ENCODE data around the gene DBI. TPM values are rescaled to one million over a fixed set of nuclear protein-coding genes. Genes with fewer than 3 reads are reported as not detected.

DBI gene
- total and polyA plus RNA-seq, 8 donors, result 20.6 to 200 (median 36.3) TPM

GRCh38 chr2:119366161-119366648 is 572 bp upstream of the DBI start:
- H3K4me3 ChIP-seq, result peak overlapping the region; percentile 50 to 67 (median 64)
- H3K4me1 ChIP-seq, result peaks cover 7 to 17% (median 8%) of the 10 kb centered on the region in 3 donors
- H3K36me3 ChIP-seq, result peaks cover 0 to 14% (median 0%) of the 10 kb centered on the region in 3 donors
- H3K27ac ChIP-seq, result peak overlapping the region; percentile 63 to 84 (median 80)
- intact Hi-C loops (cut with DNase I), result no loop called here
- DNase-seq, result no peak
- no peaks in the 10 kb centered on the region for H3K9me3 ChIP-seq
- 1% methylated on average over 17 of the region's 17 CpGs for WGBS, 2 donors
- ATAC-seq, result peak; percentile 10 to 27 (median 24)
- TF ChIP-seq CTCF (IDR thresholded peaks at IDR 0.05), result no peak
- no peak for FAIRE-seq
- no peaks in the 10 kb centered on the region for H3K27me3 ChIP-seq

- FAIRE-seq (no peak), ATAC-seq (peak; percentile 44 to 69 (median 59)), DNase-seq (peak; percentile 43 to 85 (median 65))
- H3K9me3 ChIP-seq, result no peaks in the 10 kb centered on the region
- TF ChIP-seq CTCF (IDR thresholded peaks at IDR 0.05), result no peak
- no peaks in the 10 kb centered on the region for H3K27me3 ChIP-seq
- H3K36me3 ChIP-seq, result peaks cover 0 to 25% (median 2%) of the 10 kb centered on the region in 3 donors
- H3K4me1 ChIP-seq, result peaks cover 7 to 17% (median 8%) of the 10 kb centered on the region in 3 donors
- 3 to 8% methylated on average over 18 to 32 of the region's 32 CpGs for WGBS, 2 donors
- H3K27ac ChIP-seq, result peak overlapping the region in 3 of 4 donors; percentile 63 to 84 (median 82)
- intact Hi-C loops (cut with DNase I), result no loop called here
- H3K4me3 ChIP-seq, result peak overlapping the region; percentile 50 to 67 (median 64)
These were observed 809 bp downstream of the DBI start for GRCh38 chr2:119367472-119368099.

- TF ChIP-seq CTCF (IDR thresholded peaks at IDR 0.05), result no peak
- Histone ChIP-seq H3K27ac (no peak overlapping the region), H3K4me3 (no peak overlapping the region), H3K4me1 (peaks cover 7 to 13% (median 7%) of the 10 kb centered on the region in 3 donors), H3K27me3 (no peaks in the 10 kb centered on the region), H3K36me3 (peaks cover 0 to 31% (median 10%) of the 10 kb centered on the region in 3 donors), H3K9me3 (no peaks in the 10 kb centered on the region)
- intact Hi-C loops (cut with DNase I), result no loop called here
- FAIRE-seq (no peak), DNase-seq (no peak), ATAC-seq (no peak)
- WGBS, 2 donors, result 94 to 99% methylated on average over 6 of the region's 6 CpGs
These were observed 3.1 kb downstream of the DBI start for GRCh38 chr2:119369845-119370244.

- Histone ChIP-seq H3K9me3 (no peaks in the 10 kb centered on the region), H3K36me3 (peaks cover 0 to 31% (median 10%) of the 10 kb centered on the region in 3 donors), H3K27ac (no peak overlapping the region), H3K4me3 (no peak overlapping the region), H3K4me1 (peaks cover 0 to 8% (median 7%) of the 10 kb centered on the region in 3 donors), H3K27me3 (no peaks in the 10 kb centered on the region)
- FAIRE-seq (no peak), ATAC-seq (no peak), DNase-seq (no peak)
- WGBS, 2 donors, result 58 to 63% methylated on average over 6 of the region's 6 CpGs
- intact Hi-C loops (cut with DNase I), result no loop called here
- no peak for TF ChIP-seq CTCF (IDR thresholded peaks at IDR 0.05)
These were observed 4.3 kb downstream of the DBI start for GRCh38 chr2:119371111-119371510.
